ENCODE results near the gene ELF2.

Gene ELF2

DNA sequence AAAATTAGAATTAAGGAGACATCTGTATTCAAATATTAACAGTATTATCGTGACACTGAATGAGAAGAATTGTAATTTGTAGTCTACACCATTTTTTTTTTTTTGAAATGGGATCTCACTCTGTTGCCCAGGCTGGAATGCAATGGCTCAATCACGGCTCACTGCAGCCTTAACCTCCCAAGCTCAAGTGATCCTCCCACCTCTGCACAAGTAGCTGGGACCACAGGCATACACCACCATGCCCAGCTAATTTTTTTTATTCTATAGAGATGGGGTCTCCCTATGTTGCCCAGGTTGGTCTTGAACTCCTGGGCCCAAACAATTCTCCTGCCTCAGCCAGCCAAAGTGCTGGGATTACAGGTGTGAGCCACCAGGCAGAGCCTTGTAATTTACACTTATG is 24.8 kb downstream of the ELF2 start:
- Mint-ChIP-seq H3K27ac (ENCODE audit: low read depth) (no peak overlapping the region), H3K4me3 (no peak overlapping the region), H3K27me3 (no peaks in the 10 kb centered on the region), H3K36me3 (ENCODE audit: insufficient read depth) (no peaks in the 10 kb centered on the region), H3K9me3 (no peaks in the 10 kb centered on the region), H3K4me1 (peaks cover 6% of the 10 kb centered on the region)
- ATAC-seq (replicated peaks; ENCODE audit: extremely low read depth, poor library complexity, severe bottlenecking) (no peak), DNase-seq (ENCODE audit: low spot score in 2 of 2) (no peak)

GRCh38 chr4:139146926-139147629 is 29.9 kb downstream of the ELF2 start:
- Mint-ChIP-seq H3K4me3 (no peak overlapping the region), H3K36me3 (ENCODE audit: insufficient read depth) (no peaks in the 10 kb centered on the region), H3K4me1 (peaks cover 17% of the 10 kb centered on the region), H3K27me3 (no peaks in the 10 kb centered on the region), H3K27ac (ENCODE audit: low read depth) (no peak overlapping the region), H3K9me3 (no peaks in the 10 kb centered on the region)
- no peak for ATAC-seq (replicated peaks; ENCODE audit: extremely low read depth, poor library complexity, severe bottlenecking)
- no peak for DNase-seq (ENCODE audit: low spot score in 2 of 2)

DNA sequence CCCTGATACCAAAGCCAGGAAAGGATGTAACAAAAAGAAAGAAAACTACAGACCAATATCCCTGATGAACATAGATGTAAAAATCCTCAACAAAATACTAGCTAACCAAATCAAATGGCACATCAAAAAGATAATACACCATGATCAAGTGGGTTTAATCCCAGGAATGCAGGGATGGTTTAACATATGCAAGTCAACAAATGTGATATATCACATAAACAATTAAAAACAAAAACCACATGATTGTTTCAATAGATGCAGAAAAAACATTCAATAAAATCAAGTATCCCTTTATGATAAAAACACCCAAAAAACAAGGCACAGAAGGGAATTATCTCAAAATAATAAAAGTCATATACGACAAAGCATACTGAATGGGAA is 31.5 kb downstream of the ELF2 start:
- H3K36me3 Mint-ChIP-seq (ENCODE audit: insufficient read depth) = no peaks in the 10 kb centered on the region
- H3K27ac Mint-ChIP-seq (ENCODE audit: low read depth) = no peak overlapping the region
- H3K4me1 Mint-ChIP-seq = peaks cover 26% of the 10 kb centered on the region

GRCh38 chr4:139144911-139145551 is 32.0 kb downstream of the ELF2 start:
- DNase-seq (ENCODE audit: low spot score in 2 of 2) = no peak
- peaks cover 26% of the 10 kb centered on the region for H3K4me1 Mint-ChIP-seq
- no peaks in the 10 kb centered on the region for H3K9me3 Mint-ChIP-seq
- H3K27me3 Mint-ChIP-seq = no peaks in the 10 kb centered on the region
- H3K4me3 Mint-ChIP-seq = peak overlapping the region; percentile 18
- H3K27ac Mint-ChIP-seq (ENCODE audit: low read depth) = no peak overlapping the region
- H3K36me3 Mint-ChIP-seq (ENCODE audit: insufficient read depth) = no peaks in the 10 kb centered on the region
- ATAC-seq (replicated peaks; ENCODE audit: extremely low read depth, poor library complexity, severe bottlenecking) = no peak

More for the DNA sequence above, 31.5 kb downstream of the ELF2 start:
- no peak for DNase-seq (ENCODE audit: low spot score in 2 of 2)
- Mint-ChIP-seq H3K27me3 (no peaks in the 10 kb centered on the region), H3K9me3 (no peaks in the 10 kb centered on the region), H3K4me3 (no peak overlapping the region)
- no peak for ATAC-seq (replicated peaks; ENCODE audit: extremely low read depth, poor library complexity, severe bottlenecking)

GRCh38 chr4:139144161-139144859 is 32.7 kb downstream of the ELF2 start:
- Mint-ChIP-seq H3K36me3 (ENCODE audit: insufficient read depth) (peaks cover 1% of the 10 kb centered on the region), H3K4me1 (peaks cover 26% of the 10 kb centered on the region), H3K9me3 (no peaks in the 10 kb centered on the region), H3K27ac (ENCODE audit: low read depth) (no peak overlapping the region), H3K27me3 (no peaks in the 10 kb centered on the region), H3K4me3 (no peak overlapping the region)
- DNase-seq (ENCODE audit: low spot score in 2 of 2) = no peak
- no peak for ATAC-seq (replicated peaks; ENCODE audit: extremely low read depth, poor library complexity, severe bottlenecking)

DNA sequence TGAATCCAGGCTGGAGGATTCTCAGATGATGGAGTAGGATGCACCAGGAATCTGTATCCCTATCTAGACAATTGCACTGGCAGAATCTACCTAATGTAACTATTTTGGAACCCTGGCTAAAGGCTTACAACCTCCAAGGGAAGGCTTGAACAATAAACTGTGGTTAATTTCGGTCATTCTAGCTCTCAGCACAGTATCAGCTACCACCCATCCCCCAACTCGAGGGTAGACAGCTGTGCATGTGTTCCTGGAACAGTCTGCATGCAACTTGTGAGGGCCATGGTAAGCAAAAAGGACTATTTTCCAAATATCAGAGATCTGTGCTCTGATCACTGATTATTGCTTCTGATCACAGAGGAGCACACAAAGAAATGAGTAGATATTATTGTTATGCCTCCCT is 34.0 kb downstream of the ELF2 start:
- no peak overlapping the region for H3K27ac Mint-ChIP-seq (ENCODE audit: low read depth)
- H3K36me3 Mint-ChIP-seq (ENCODE audit: insufficient read depth) = peaks cover 1% of the 10 kb centered on the region
- no peaks in the 10 kb centered on the region for H3K27me3 Mint-ChIP-seq
- peaks cover 26% of the 10 kb centered on the region for H3K4me1 Mint-ChIP-seq
- DNase-seq (ENCODE audit: low spot score in 2 of 2) (no peak), ATAC-seq (replicated peaks; ENCODE audit: extremely low read depth, poor library complexity, severe bottlenecking) (no peak)
- no peaks in the 10 kb centered on the region for H3K9me3 Mint-ChIP-seq
- no peak overlapping the region for H3K4me3 Mint-ChIP-seq

DNA sequence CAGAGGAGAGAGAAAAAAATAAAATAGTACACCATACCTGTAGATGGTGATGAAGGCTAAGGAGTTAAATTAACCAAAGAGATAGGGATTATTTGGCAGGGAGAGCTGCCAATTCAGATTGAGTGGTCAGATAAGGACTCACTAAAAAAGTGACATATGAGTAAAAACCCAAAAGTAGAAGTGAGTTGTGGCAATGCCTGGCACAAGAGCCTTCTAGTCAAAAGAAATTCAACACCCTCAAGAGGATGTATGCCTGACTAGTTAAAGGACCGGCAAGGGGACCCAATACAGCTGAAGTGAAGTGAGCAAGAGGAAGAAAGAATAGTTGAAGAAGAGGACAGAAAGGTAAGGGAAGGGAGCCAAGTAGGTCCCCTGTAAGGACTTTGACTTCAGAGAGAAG is 34.9 kb downstream of the ELF2 start:
- ATAC-seq (replicated peaks; ENCODE audit: extremely low read depth, poor library complexity, severe bottlenecking) = no peak
- peak overlapping the region; percentile 7 for H3K27ac Mint-ChIP-seq (ENCODE audit: low read depth)

DNA sequence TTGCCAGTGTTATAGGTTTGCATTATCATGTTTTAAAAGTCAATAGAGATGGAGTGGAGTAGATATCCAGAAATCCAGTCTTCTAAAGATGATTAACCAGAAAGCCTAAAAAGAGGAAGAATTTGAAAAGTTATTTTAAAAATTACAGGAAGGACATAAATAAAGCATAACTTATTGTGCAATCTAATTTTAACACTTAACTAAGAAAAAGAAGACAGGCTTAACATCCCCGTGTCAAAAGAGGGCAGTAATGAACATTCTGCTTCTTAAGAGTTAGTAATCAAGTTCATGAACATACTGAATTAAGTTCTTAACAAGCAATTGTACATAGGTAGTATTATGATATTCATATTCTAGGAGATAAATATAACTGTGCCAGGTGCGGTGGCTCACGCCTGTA is 39.3 kb downstream of the ELF2 start:
- Mint-ChIP-seq H3K27ac (ENCODE audit: low read depth) (no peak overlapping the region), H3K4me1 (peaks cover 16% of the 10 kb centered on the region), H3K4me3 (no peak overlapping the region), H3K36me3 (ENCODE audit: insufficient read depth) (peaks cover 6% of the 10 kb centered on the region), H3K27me3 (no peaks in the 10 kb centered on the region), H3K9me3 (no peaks in the 10 kb centered on the region)
- DNase-seq (ENCODE audit: low spot score in 2 of 2) = no peak
- no peak for ATAC-seq (replicated peaks; ENCODE audit: extremely low read depth, poor library complexity, severe bottlenecking)

More for the DNA sequence above, 34.9 kb downstream of the ELF2 start:
- no peak for DNase-seq (ENCODE audit: low spot score in 2 of 2)
- Mint-ChIP-seq H3K27me3 (no peaks in the 10 kb centered on the region), H3K36me3 (ENCODE audit: insufficient read depth) (peaks cover 4% of the 10 kb centered on the region), H3K9me3 (no peaks in the 10 kb centered on the region), H3K4me3 (no peak overlapping the region), H3K4me1 (peaks cover 26% of the 10 kb centered on the region)

GRCh38 chr4:139134403-139134802 is 42.6 kb downstream of the ELF2 start:
- ATAC-seq (replicated peaks; ENCODE audit: extremely low read depth, poor library complexity, severe bottlenecking) = no peak
- H3K27ac Mint-ChIP-seq (ENCODE audit: low read depth) = no peak overlapping the region
- no peak overlapping the region for H3K4me3 Mint-ChIP-seq
- no peaks in the 10 kb centered on the region for H3K9me3 Mint-ChIP-seq
- DNase-seq (ENCODE audit: low spot score in 2 of 2) = no peak
- no peaks in the 10 kb centered on the region for H3K27me3 Mint-ChIP-seq
- H3K36me3 Mint-ChIP-seq (ENCODE audit: insufficient read depth) = peaks cover 4% of the 10 kb centered on the region
- H3K4me1 Mint-ChIP-seq = no peaks in the 10 kb centered on the region

- no peak overlapping the region for H3K27ac Mint-ChIP-seq (ENCODE audit: low read depth)
- peaks cover 2% of the 10 kb centered on the region for H3K36me3 Mint-ChIP-seq (ENCODE audit: insufficient read depth)
These were observed 45.7 kb downstream of the ELF2 start for GRCh38 chr4:139131209-139131870.

GRCh38 chr4:139129206-139129605 is 47.8 kb downstream of the ELF2 start:
- Mint-ChIP-seq H3K4me1 (no peaks in the 10 kb centered on the region), H3K9me3 (no peaks in the 10 kb centered on the region), H3K36me3 (ENCODE audit: insufficient read depth) (no peaks in the 10 kb centered on the region), H3K27me3 (no peaks in the 10 kb centered on the region), H3K27ac (ENCODE audit: low read depth) (no peak overlapping the region), H3K4me3 (no peak overlapping the region)
- ATAC-seq (replicated peaks; ENCODE audit: extremely low read depth, poor library complexity, severe bottlenecking) = no peak
- DNase-seq (ENCODE audit: low spot score in 2 of 2) = no peak

More at GRCh38 chr4:139131209-139131870, 45.7 kb downstream of the ELF2 start:
- Mint-ChIP-seq H3K9me3 (no peaks in the 10 kb centered on the region), H3K4me1 (no peaks in the 10 kb centered on the region), H3K27me3 (no peaks in the 10 kb centered on the region), H3K4me3 (no peak overlapping the region)
- DNase-seq (ENCODE audit: low spot score in 2 of 2) = no peak
- ATAC-seq (replicated peaks; ENCODE audit: extremely low read depth, poor library complexity, severe bottlenecking) = no peak

- Mint-ChIP-seq H3K9me3 (no peaks in the 10 kb centered on the region), H3K4me1 (no peaks in the 10 kb centered on the region), H3K4me3 (no peak overlapping the region), H3K27me3 (no peaks in the 10 kb centered on the region), H3K27ac (ENCODE audit: low read depth) (no peak overlapping the region), H3K36me3 (ENCODE audit: insufficient read depth) (no peaks in the 10 kb centered on the region)
- ATAC-seq (replicated peaks; ENCODE audit: extremely low read depth, poor library complexity, severe bottlenecking) (no peak), DNase-seq (ENCODE audit: low spot score in 2 of 2) (no peak)
These were observed 50.1 kb downstream of the ELF2 start for GRCh38 chr4:139126898-139127297.

Measured in central memory CD8-positive, alpha-beta T cell (primary cell).